Measurements from ENCODE around the gene PLOD1. TPM values are rescaled to one million over a fixed set of nuclear protein-coding genes. Genes with fewer than 3 reads are reported as not detected.

PLOD1 gene
- total RNA-seq, 4 donors from 2014 or later: 34.4 to 95.1 (median 72.7) TPM

DNA sequence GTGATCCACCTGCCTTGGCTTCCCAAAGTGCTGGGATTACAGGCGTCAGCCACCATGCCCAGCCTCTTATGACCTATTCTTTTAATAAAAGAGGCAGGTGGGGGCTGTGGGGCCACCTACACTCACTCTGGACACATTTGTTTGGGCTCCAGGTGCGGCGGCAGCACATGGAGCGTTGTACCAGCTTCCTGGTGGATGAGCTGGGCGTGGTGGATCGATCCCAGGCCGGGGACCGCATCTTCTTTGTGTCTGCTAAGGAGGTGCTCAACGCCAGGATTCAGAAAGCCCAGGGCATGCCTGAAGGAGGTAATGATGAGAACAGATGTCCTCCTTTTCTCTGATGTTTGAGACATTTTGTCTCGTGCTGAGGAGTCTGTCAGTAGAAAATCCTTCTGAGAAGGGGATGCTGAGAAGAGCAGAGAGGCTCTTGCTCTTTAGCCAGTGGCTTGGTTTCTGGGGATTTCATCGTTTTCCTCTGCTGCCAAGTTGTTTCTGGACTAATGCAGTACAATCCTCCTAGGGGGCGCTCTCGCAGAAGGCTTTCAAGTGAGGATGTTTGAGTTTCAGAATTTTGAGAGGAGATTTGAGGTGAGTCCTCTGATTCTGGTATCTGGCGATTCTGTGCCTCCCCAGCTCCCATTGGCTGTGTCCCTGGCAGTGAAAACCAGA is 66.9 kb downstream of the PLOD1 start:
- TF ChIP-seq, protein P1, sequence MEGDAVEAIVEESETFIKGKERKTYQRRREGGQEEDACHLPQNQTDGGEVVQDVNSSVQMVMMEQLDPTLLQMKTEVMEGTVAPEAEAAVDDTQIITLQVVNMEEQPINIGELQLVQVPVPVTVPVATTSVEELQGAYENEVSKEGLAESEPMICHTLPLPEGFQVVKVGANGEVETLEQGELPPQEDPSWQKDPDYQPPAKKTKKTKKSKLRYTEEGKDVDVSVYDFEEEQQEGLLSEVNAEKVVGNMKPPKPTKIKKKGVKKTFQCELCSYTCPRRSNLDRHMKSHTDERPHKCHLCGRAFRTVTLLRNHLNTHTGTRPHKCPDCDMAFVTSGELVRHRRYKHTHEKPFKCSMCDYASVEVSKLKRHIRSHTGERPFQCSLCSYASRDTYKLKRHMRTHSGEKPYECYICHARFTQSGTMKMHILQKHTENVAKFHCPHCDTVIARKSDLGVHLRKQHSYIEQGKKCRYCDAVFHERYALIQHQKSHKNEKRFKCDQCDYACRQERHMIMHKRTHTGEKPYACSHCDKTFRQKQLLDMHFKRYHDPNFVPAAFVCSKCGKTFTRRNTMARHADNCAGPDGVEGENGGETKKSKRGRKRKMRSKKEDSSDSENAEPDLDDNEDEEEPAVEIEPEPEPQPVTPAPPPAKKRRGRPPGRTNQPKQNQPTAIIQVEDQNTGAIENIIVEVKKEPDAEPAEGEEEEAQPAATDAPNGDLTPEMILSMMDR (IDR thresholded peaks at IDR 0.05; ENCODE audit: low read depth): no peak

DNA sequence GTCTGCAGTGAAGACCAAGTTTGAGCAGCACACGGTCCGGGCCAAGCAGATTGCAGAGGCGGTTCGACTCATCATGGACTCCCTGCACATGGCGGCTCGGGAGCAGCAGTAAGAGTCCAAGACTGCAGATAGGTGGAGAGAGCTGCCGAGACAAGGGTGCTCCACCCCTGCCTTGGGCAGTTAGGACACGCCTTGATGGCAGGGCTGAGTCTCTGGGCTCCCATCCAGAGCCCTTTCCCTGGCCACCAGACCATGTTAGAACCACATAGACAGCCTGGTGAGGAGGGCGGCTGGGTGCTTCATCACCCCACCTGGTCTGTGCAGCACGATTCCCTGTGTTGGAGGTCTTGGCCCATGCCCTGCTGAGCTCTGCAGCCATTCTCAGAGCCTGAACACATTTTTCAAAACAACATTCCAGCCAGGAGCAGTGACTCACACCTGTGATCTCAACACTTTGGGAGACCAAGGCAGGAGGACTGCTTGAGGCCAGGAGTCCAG is 67.5 kb downstream of the PLOD1 start:
- TF ChIP-seq, protein P1 (IDR thresholded peaks at IDR 0.05; ENCODE audit: low read depth): no peak

DNA sequence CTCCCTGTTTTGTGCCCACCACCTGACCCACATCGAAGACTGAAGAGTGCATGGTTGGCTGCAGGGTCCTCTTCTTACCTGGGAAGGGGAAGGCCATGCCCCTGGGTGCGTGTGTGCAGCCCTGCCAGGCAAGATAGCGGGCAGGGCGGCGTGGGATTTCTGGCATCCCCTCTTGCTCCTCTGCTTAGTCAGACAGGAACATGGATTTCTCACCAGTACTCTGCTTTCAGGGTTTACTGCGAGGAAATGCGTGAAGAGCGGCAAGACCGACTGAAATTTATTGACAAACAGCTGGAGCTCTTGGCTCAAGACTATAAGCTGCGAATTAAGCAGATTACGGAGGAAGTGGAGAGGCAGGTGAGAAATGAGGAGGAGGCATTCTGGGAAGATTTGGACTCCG is 69.2 kb downstream of the PLOD1 start:
- TF ChIP-seq, protein P1 (IDR thresholded peaks at IDR 0.05; ENCODE audit: low read depth): no peak

DNA sequence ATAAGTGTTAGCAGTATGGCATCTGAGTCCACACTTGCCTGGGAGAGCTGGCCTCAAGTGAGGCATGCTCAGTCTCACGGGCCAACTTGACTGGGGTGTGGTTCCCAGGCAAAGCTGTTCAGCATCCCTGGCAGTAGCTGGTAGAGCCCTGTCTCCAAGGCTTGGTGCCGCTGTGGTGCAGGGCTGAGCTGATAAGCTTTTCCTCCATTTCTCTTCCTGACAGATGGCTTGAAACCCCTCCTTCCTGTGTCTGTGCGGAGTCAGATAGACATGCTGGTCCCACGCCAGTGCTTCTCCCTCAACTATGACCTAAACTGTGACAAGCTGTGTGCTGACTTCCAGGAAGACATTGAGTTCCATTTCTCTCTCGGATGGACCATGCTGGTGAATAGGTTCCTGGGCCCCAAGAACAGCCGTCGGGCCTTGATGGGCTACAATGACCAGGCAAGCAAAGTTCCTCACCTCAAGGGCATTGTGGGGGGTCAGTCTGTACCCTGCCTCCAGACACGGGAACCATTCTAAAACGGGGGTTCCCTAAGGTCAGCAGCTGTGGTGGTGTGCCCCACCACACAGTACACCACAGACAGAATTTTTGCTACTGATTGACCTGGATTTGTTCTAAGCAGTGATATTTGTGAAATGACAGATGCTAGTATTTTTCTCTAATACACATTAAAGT is 71.1 kb downstream of the PLOD1 start:
- TF ChIP-seq, protein P1 (IDR thresholded peaks at IDR 0.05; ENCODE audit: low read depth): no peak

DNA sequence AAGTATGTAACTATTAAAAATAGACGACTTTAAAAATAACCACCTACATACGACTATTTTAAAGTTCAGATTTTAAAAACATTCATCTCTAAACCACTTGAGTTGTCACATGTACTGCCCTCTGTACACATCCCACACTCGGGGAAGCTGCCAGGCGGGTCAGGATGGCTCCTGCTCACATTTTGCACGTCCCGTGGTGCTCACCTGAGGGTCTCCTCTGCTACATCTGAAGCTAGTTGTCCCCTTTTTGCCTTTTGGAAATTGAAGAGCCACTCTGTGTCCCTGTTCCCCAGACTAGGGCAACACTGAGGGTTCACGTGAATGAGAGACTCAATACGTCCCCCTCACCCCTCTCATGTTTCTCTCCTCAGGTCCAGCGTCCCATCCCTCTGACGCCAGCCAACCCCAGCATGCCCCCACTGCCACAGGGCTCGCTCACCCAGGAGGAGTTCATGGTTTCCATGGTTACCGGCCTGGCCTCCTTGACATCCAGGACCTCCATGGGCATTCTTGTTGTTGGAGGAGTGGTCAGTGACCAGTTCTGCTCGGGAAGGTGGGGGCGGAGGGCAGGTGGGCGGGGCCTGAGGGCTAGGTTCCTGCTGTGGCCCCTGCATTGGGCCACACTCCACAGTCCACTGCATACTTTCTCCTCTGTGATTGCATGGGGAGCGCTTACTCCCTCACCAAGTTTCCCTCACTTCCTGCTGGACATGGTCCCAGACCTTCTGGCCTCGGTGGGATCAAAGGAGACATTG is 71.8 kb downstream of the PLOD1 start:
- TF ChIP-seq, protein P1 (IDR thresholded peaks at IDR 0.05; ENCODE audit: low read depth): no peak

DNA sequence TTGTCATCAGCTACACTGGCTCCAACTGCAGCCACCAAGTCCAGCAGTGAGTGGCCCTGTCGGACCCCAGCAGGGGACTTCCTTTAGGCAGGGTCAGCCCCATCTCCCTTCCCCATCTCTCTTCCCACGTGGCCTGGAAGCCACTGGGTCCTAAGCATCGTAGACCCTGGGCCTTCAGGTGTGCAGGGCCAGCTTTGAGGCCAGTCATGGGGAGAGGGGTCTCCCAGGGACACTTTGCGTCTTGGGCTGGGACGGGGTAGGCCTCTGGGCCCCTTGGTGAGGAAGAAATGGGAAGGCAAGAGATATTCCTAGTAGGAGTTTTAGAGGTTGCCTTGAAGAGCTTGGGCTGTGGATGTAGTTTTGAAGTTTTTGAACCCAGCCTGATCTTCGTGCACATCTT is 72.7 kb downstream of the PLOD1 start:
- TF ChIP-seq, protein P1 (IDR thresholded peaks at IDR 0.05; ENCODE audit: low read depth): no peak
